Measurements from ENCODE around the gene FAM187B. TPM values are rescaled to one million over a fixed set of nuclear protein-coding genes. Genes with fewer than 3 reads are reported as not detected.

Gene FAM187B
- polyA plus RNA-seq, 1 donor (not counting 4 experiments of a cell fraction or from before 2014, with no cell fraction given) = not detected

DNA sequence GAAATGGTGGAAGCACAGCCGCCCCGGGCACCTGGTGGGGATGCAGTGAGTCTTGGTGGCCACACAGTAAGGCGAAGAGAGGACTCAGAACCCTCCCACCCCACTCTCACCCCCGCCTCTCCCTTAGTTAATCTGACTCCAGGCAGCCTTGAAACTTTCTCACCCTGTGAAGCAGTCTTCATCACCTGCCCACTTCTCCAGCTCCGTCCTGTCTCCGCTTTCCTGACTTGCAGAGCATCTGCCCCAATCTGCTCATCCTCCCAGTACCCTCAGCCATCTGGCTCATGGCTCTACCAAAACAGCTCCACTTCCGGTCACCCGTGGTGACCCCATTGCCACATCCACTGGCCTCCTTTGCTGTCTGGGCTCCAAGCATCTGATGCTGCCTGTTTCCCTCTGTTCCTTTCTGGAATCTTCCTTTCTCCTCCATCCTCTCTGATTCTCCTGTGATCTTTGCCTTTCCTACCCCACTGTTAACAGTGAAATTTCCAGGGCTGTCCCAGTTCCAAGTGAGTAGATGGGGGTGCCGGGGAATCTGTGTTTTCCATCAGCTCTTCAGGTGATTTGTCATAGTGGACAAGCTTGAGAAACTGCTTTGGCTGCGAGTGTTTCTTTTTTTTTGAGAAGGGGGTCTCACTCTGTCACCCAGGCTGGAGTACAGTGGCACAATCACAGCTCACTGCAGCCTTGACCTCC lies 44.6 kb upstream of the FAM187B start:
- Histone ChIP-seq H3K4me3 (ENCODE audit: control insufficient read depth in 2 of 3, extremely low read depth in 1 of 3, insufficient read depth in 2 of 3, low read depth in 1 of 3, low read length in 3 of 3) (no peak overlapping the region), H3K36me3 (ENCODE audit: control insufficient read depth in 2 of 2, extremely low read depth in 1 of 2, insufficient read depth in 2 of 2, low read length in 2 of 2) (peaks cover 26 to 32% of the 10 kb centered on the region in 2 experiments), H3K79me2 (ENCODE audit: control insufficient read depth, insufficient read depth, low read length) (peaks cover 3% of the 10 kb centered on the region), H3K27ac (ENCODE audit: control insufficient read depth, insufficient read depth, low read length) (no peak overlapping the region), H3K4me1 (ENCODE audit: control insufficient read depth, extremely low read depth, insufficient read depth, low read length) (no peaks in the 10 kb centered on the region), H4K20me1 (ENCODE audit: control insufficient read depth, extremely low read depth, insufficient read depth, low read length) (no peaks in the 10 kb centered on the region), H3K9ac (ENCODE audit: control insufficient read depth, extremely low read depth, insufficient read depth, low read length) (no peak overlapping the region), H2AFZ (ENCODE audit: control insufficient read depth, low read length) (no peak overlapping the region), H3K9me3 (ENCODE audit: control insufficient read depth, low read depth, low read length) (no peaks in the 10 kb centered on the region), H3K9me1 (ENCODE audit: control insufficient read depth, extremely low read depth, insufficient read depth, low read length) (no peaks in the 10 kb centered on the region), H3K4me2 (ENCODE audit: control insufficient read depth, extremely low read depth, insufficient read depth, low read depth, low read length) (no peak overlapping the region), H3K27me3 (ENCODE audit: control insufficient read depth, extremely low read depth, insufficient read depth, low read length) (no peaks in the 10 kb centered on the region)
- no peak for TF ChIP-seq EZH2 (IDR thresholded peaks at IDR 0.05; ENCODE audit: low read length)
- TF ChIP-seq, protein P1, sequence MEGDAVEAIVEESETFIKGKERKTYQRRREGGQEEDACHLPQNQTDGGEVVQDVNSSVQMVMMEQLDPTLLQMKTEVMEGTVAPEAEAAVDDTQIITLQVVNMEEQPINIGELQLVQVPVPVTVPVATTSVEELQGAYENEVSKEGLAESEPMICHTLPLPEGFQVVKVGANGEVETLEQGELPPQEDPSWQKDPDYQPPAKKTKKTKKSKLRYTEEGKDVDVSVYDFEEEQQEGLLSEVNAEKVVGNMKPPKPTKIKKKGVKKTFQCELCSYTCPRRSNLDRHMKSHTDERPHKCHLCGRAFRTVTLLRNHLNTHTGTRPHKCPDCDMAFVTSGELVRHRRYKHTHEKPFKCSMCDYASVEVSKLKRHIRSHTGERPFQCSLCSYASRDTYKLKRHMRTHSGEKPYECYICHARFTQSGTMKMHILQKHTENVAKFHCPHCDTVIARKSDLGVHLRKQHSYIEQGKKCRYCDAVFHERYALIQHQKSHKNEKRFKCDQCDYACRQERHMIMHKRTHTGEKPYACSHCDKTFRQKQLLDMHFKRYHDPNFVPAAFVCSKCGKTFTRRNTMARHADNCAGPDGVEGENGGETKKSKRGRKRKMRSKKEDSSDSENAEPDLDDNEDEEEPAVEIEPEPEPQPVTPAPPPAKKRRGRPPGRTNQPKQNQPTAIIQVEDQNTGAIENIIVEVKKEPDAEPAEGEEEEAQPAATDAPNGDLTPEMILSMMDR (optimal IDR thresholded peaks at IDR 0.05 in 1 of 3, IDR thresholded peaks at IDR 0.05 in 1 of 3, conservative IDR thresholded peaks at IDR 0.05 in 1 of 3; ENCODE audit: extremely low read depth in 1 of 3, insufficient read depth in 2 of 3, low read length in 3 of 3) = no peak
- dilution Hi-C loops (cut with MboI; ENCODE audit: extremely low pct_ligation_motif_present, low sequenced_read_pairs) = no loop called here
- FAIRE-seq (no peak), DNase-seq (ENCODE audit: low read depth, low spot score) (no peak)

DNA sequence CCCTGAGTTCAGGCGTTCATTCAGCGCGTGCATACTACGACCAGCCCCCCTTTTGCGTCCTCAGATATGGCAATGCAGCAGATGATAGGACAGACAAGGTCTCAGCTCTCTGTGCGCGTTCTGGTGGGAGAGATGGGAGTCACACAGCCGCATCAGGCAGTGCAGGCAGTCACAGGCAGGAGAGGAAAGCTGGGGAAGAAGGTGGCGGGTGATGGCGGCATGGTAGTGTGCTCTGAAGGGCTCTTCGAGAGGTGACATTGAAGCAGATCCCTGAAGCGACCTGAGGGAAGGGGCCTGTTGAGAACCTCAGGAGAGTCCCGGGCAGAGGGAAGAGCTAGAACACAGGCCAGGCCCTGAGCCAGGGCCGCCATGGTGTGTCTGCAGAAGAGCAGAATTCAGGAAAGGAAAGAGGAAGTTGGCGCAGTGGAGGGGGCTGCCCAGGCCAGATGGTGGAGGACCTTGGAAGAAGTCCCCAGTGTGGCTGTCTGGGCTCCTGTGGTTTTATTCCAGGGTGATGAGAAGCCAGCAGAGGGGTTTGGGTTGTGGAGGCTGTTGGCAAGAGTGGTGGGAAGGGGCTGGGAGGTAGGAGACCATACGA lies 43.7 kb upstream of the FAM187B start:
- peaks cover 6% of the 10 kb centered on the region for H3K79me2 ChIP-seq (ENCODE audit: control insufficient read depth, insufficient read depth, low read length)
- H3K4me3 ChIP-seq (ENCODE audit: control insufficient read depth in 2 of 3, extremely low read depth in 1 of 3, insufficient read depth in 2 of 3, low read depth in 1 of 3, low read length in 3 of 3) = no peak overlapping the region
- no peaks in the 10 kb centered on the region for H4K20me1 ChIP-seq (ENCODE audit: control insufficient read depth, extremely low read depth, insufficient read depth, low read length)
- no peak overlapping the region for H3K9ac ChIP-seq (ENCODE audit: control insufficient read depth, extremely low read depth, insufficient read depth, low read length)
- dilution Hi-C loops (cut with MboI; ENCODE audit: extremely low pct_ligation_motif_present, low sequenced_read_pairs) = no loop called here
- no peak for TF ChIP-seq EZH2 (IDR thresholded peaks at IDR 0.05; ENCODE audit: low read length)
- TF ChIP-seq, protein P1 (optimal IDR thresholded peaks at IDR 0.05 in 1 of 3, IDR thresholded peaks at IDR 0.05 in 1 of 3, conservative IDR thresholded peaks at IDR 0.05 in 1 of 3; ENCODE audit: extremely low read depth in 1 of 3, insufficient read depth in 2 of 3, low read length in 3 of 3) = no peak
- H3K27ac ChIP-seq (ENCODE audit: control insufficient read depth, insufficient read depth, low read length) = no peak overlapping the region
- no peaks in the 10 kb centered on the region for H3K4me1 ChIP-seq (ENCODE audit: control insufficient read depth, extremely low read depth, insufficient read depth, low read length)
- no peak overlapping the region for H3K4me2 ChIP-seq (ENCODE audit: control insufficient read depth, extremely low read depth, insufficient read depth, low read depth, low read length)
- H2AFZ ChIP-seq (ENCODE audit: control insufficient read depth, low read length) = no peak overlapping the region
- peaks cover 26 to 29% of the 10 kb centered on the region in 2 experiments for H3K36me3 ChIP-seq (ENCODE audit: control insufficient read depth in 2 of 2, extremely low read depth in 1 of 2, insufficient read depth in 2 of 2, low read length in 2 of 2)
- DNase-seq (ENCODE audit: low read depth, low spot score) (no peak), FAIRE-seq (no peak)
- H3K9me1 ChIP-seq (ENCODE audit: control insufficient read depth, extremely low read depth, insufficient read depth, low read length) = no peaks in the 10 kb centered on the region
- no peaks in the 10 kb centered on the region for H3K27me3 ChIP-seq (ENCODE audit: control insufficient read depth, extremely low read depth, insufficient read depth, low read length)
- no peaks in the 10 kb centered on the region for H3K9me3 ChIP-seq (ENCODE audit: control insufficient read depth, low read depth, low read length)
